Coronary artery (tissue), 2 donors: ENCODE results near the gene TCEAL8.

Source experiments
- DNase-seq: peaks from one replicate; pipeline ENCODE4 v3.0.0-alpha.2; 2017; ENCODE audit warnings: low spot score
- H3K27ac ChIP-seq, 2 donors: fragments of 200-600 bp; sonication (generic); one replicate each; pipeline ENCODE4 v1.5.1; 2016 to 2019
- H3K4me3 ChIP-seq: fragments of 200-600 bp; sonication (generic); 2 replicates; pipeline ENCODE4 v1.5.1; 2016; ENCODE audit warnings: mild to moderate bottlenecking, moderate library complexity
- TF ChIP-seq, protein P1 (sequence below): fragments of 200-600 bp; sonication (generic); IDR thresholded peaks from one replicate; pipeline ENCODE4 v1.5.1; 2019; ENCODE audit warnings: antibody characterized with exemption

Gene TCEAL8, protein sequence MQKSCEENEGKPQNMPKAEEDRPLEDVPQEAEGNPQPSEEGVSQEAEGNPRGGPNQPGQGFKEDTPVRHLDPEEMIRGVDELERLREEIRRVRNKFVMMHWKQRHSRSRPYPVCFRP

DNA sequence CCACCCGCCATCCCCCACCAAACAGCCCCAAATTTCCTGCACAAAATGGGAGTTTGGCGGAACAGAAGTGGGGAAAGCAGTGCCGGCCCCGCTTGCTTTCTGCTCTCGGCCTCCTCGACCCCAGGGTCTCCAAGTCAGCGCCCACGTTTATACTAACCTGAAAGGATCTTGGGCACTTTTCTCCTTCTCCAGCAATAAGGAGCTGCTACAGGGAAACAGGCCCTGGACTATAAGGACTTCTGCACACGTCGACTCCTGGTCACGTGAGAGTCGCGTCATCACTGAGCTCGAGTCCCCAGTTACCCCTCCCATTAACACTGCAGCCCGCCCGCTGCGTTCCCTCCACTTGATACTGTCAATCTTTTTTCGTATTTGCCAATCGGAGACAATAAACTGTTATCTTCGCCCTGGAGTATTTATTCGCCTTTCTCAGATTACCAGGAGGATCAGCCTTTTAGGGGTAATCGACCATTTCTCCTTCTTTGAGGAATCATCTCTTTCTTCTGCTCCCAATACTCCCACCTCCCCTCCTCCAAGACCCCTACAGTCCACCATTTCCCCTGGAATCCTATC lies at the start of gene TCEAL8:
Gene TCEAL8, minus strand, starts transcription at position 235 of the 573 bp plus-strand sequence. CDS start 1,176 bp downstream, outside the sequence.
- peak within 1 kb of the TSS; percentile 77 to 90 for H3K27ac ChIP-seq
- TF ChIP-seq, protein P1, sequence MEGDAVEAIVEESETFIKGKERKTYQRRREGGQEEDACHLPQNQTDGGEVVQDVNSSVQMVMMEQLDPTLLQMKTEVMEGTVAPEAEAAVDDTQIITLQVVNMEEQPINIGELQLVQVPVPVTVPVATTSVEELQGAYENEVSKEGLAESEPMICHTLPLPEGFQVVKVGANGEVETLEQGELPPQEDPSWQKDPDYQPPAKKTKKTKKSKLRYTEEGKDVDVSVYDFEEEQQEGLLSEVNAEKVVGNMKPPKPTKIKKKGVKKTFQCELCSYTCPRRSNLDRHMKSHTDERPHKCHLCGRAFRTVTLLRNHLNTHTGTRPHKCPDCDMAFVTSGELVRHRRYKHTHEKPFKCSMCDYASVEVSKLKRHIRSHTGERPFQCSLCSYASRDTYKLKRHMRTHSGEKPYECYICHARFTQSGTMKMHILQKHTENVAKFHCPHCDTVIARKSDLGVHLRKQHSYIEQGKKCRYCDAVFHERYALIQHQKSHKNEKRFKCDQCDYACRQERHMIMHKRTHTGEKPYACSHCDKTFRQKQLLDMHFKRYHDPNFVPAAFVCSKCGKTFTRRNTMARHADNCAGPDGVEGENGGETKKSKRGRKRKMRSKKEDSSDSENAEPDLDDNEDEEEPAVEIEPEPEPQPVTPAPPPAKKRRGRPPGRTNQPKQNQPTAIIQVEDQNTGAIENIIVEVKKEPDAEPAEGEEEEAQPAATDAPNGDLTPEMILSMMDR: no peak
- DNase-seq: peak; percentile 86
- H3K4me3 ChIP-seq: peak within 1 kb of the TSS; percentile 77

DNA sequence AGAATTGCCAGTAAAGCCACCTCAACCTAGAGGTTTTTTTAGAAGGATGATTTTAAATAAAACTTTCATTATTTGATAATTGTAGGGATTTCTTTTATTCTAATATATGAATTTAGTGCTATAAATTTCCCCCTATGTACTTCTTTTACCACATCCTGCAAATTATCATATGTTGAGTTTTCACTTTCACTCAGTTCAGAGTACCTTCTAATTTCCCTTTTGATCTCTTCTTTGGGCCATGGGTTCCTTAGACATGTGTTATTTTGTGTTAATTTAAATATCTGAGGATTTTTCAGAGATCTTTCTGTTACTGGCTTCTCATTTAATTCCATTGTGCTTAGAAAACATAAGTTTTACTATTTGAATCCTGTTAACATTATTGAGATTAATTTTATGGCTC lies 49.8 kb upstream of the TCEAL8 start:
- DNase-seq: no peak
- TF ChIP-seq, protein P1: no peak
- Histone ChIP-seq H3K4me3 (no peak overlapping the region), H3K27ac (no peak overlapping the region)

DNA sequence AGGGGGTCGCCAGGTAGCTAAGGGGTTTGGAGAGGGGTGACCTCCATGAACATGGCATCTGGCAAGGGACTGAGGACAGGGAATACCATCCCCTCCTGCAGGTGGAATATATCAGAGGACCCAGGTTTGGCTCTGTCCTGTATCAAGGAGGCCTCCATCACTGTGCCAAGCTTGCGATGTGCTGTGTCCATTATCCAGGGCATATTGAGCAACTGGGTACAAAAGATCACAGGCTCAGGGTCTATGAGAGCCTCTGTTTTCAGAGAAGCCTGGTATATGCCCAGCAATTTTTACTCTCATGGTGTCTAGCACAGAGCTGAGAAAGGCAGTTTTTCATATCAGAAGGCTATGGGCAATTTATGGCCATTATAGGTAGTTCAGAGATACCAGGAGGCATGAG lies 38.2 kb upstream of the TCEAL8 start:
- Histone ChIP-seq H3K27ac (no peak overlapping the region), H3K4me3 (no peak overlapping the region)
- TF ChIP-seq, protein P1: no peak
- DNase-seq: no peak

DNA sequence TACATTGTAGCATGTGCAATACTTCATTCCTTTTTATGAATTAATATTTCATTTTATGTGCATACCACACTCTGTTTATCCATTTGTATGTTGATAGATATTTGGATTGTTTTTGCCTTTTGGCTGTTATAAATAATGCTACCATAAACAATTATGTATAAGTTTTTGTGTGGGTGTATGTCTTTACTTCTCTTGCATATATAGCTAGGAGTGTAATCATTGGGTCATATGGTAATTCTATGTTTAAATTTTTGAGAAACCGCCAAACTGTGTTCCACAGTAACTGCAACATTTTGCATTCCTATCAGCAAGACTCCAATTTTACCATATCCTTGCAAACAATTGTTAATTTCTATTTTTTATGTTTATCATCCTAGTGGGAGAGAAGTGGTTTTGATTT lies 24.7 kb upstream of the TCEAL8 start:
- no peak for DNase-seq
- TF ChIP-seq, protein P1: no peak
- Histone ChIP-seq H3K27ac (no peak overlapping the region), H3K4me3 (no peak overlapping the region)

DNA sequence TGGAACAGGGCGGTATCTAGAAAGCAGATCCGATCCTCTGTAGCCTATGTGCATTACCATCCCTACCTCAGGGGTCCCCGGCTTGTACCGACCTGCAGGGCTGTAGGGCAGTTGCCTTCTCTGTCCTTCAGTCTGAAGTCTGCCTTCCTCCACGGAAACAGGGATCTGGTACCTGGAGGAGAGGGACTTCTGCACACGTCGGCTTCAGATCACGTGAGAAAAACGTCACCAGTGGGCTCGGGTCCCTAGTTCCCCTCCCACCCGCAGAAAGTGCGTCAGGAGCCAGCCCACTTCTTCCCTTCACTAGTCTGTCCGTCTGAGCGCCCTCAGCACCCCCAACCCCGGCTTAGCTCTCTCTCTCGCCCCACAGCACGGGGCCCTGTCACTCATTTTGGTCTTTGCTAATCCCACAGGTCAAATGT lies 21.6 kb upstream of the TCEAL8 start, which contains the start of gene TCEAL5:
Gene TCEAL5, minus strand, starts transcription at position 170 of the 422 bp plus-strand sequence. CDS start 2,187 bp downstream, outside the sequence.
- TF ChIP-seq, protein P1: no peak
- Histone ChIP-seq H3K27ac (no peak within 1 kb of the TSS), H3K4me3 (peak within 1 kb of the TSS; percentile 53)
- DNase-seq: no peak

DNA sequence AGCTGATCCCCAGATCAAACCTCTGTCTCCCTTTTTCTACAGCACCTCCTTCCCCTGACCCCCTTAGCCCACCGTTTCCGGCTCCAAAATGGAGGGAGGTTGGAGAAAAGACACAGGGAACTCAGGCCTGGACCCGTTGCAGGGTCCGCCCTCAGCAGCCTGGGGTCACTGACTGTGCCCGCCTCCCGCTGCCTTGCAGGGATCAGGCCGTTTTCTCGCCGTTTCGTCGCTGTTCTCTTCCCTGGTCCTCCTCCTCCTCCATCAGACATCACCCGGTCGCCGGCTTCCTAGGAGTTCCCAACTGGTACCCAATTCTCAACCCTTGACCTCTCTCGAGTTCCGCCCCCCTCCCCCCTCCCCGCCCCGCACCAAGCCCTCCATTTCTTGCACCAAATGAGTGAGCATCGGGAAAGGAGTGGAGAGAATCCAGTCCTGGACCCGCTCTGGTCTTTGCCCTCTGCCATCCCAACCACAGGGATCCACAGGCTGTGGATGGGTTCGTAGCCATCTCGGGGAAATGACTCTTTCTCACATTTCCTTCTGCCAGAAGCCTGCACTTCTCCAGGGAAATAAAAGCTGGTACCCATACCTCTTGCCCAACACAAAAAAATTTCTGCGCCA lies 21.1 kb upstream of the TCEAL8 start:
- Histone ChIP-seq H3K4me3 (peak overlapping the region; percentile 53), H3K27ac (no peak overlapping the region)
- TF ChIP-seq, protein P1: no peak
- no peak for DNase-seq

DNA sequence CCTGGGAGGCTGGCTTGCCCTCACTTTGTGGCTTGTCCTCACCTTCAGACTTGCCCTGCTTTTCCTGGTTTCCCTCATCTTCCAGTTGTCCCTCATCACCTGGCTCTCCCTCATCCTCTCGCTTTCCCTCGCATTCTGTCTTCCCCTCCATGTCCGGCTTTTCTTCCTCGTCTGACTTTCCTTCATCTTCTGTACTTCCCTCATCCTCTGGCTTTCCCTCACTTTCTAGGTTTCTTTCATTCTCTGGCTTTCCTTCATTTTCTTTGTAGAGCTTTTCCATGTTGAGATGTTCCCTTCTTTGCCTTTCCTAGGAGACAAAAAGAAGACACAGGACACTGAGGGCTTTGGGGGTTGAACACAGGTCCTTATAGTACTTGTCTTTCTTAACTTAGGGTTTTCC lies 19.3 kb upstream of the TCEAL8 start:
- H3K4me3 ChIP-seq: no peak overlapping the region
- no peak for DNase-seq
- TF ChIP-seq, protein P1: no peak
- H3K27ac ChIP-seq: no peak overlapping the region
